Ishikawa (cell line): ENCODE results near the gene GLDC.

Source experiments
- CEBPB ChIP-seq: IDR thresholded peaks from 2 replicates; pipeline ENCODE4 v1.6.1; 2012
- CREB1 ChIP-seq: IDR thresholded peaks from 2 replicates; pipeline ENCODE4 v1.6.1; 2012; ENCODE audit warnings: low read depth
- EGR1 ChIP-seq: IDR thresholded peaks from 2 replicates; pipeline ENCODE4 v1.6.1; 2012
- EP300 ChIP-seq: IDR thresholded peaks from 2 replicates; pipeline ENCODE4 v1.6.1; 2012; ENCODE audit warnings: borderline replicate concordance
- FOXM1 ChIP-seq: IDR thresholded peaks from 2 replicates; pipeline ENCODE4 v1.6.1; 2012; ENCODE audit warnings: low read depth, borderline replicate concordance
- MAX ChIP-seq: IDR thresholded peaks from 2 replicates; pipeline ENCODE4 v1.6.1; 2012
- NFIC ChIP-seq: IDR thresholded peaks from 2 replicates; pipeline ENCODE4 v1.6.1; 2012
- RAD21 ChIP-seq: IDR thresholded peaks from 2 replicates; pipeline ENCODE4 v1.6.1; 2012; ENCODE audit warnings: low read depth
- REST ChIP-seq: IDR thresholded peaks from 2 replicates; pipeline ENCODE4 v1.6.1; 2012; ENCODE audit warnings: low read depth, mild to moderate bottlenecking
- TAF1 ChIP-seq: IDR thresholded peaks from 2 replicates; pipeline ENCODE4 v1.6.1; 2012; ENCODE audit warnings: low read depth, mild to moderate bottlenecking
- TCF12 ChIP-seq: IDR thresholded peaks from 2 replicates; pipeline ENCODE4 v1.6.1; 2012; ENCODE audit warnings: low read depth
- TEAD4 ChIP-seq: IDR thresholded peaks from 2 replicates; pipeline ENCODE4 v1.6.1; 2012
- USF1 ChIP-seq: IDR thresholded peaks from 2 replicates; pipeline ENCODE4 v1.6.1; 2012
- YY1 ChIP-seq: IDR thresholded peaks from 2 replicates; pipeline ENCODE4 v1.6.1; 2012; ENCODE audit warnings: low read depth
- ZBTB7A ChIP-seq: IDR thresholded peaks from 2 replicates; pipeline ENCODE4 v1.6.1; 2012; ENCODE audit warnings: low read depth

The GLDC gene

GRCh38 chr9:6671416-6671815 lies 25.9 kb upstream of the GLDC start:
- no peak for TF ChIP-seq MAX
- no peak for TF ChIP-seq ZBTB7A
- no peak for TF ChIP-seq EGR1
- no peak for TF ChIP-seq USF1
- TF ChIP-seq YY1, result no peak
- no peak for TF ChIP-seq NFIC
- no peak for TF ChIP-seq TEAD4
- TF ChIP-seq RAD21, result no peak
- no peak for TF ChIP-seq TCF12
- TF ChIP-seq TAF1, result no peak
- no peak for TF ChIP-seq REST
- TF ChIP-seq CREB1, result no peak
- TF ChIP-seq CEBPB, result no peak
- no peak for TF ChIP-seq EP300
- no peak for TF ChIP-seq FOXM1

GRCh38 chr9:6669881-6670280 lies 24.4 kb upstream of the GLDC start:
- TF ChIP-seq EGR1 (no peak), TAF1 (no peak)

- peak; percentile 80 for TF ChIP-seq RAD21
- TF ChIP-seq NFIC, result no peak
Measured at GRCh38 chr9:6667633-6668280, 22.2 kb upstream of the GLDC start.

- no peak for TF ChIP-seq USF1
Measured at GRCh38 chr9:6667080-6667479, 21.6 kb upstream of the GLDC start.

- TF ChIP-seq USF1 (no peak), YY1 (no peak), EGR1 (no peak), TEAD4 (no peak), TAF1 (no peak), CEBPB (no peak), FOXM1 (no peak), EP300 (no peak), CREB1 (no peak), TCF12 (no peak), MAX (no peak), REST (no peak), ZBTB7A (no peak), RAD21 (no peak), NFIC (no peak)
Measured at GRCh38 chr9:6665628-6666027, 20.1 kb upstream of the GLDC start.

GRCh38 chr9:6664204-6664680 lies 18.7 kb upstream of the GLDC start:
- TF ChIP-seq CEBPB (no peak), RAD21 (no peak), CREB1 (no peak), MAX (no peak), ZBTB7A (no peak), TCF12 (no peak), REST (no peak), EGR1 (no peak), TAF1 (no peak), FOXM1 (no peak), TEAD4 (no peak), NFIC (no peak)
